ENCODE data around the gene LRRC74B.

LRRC74B gene

DNA sequence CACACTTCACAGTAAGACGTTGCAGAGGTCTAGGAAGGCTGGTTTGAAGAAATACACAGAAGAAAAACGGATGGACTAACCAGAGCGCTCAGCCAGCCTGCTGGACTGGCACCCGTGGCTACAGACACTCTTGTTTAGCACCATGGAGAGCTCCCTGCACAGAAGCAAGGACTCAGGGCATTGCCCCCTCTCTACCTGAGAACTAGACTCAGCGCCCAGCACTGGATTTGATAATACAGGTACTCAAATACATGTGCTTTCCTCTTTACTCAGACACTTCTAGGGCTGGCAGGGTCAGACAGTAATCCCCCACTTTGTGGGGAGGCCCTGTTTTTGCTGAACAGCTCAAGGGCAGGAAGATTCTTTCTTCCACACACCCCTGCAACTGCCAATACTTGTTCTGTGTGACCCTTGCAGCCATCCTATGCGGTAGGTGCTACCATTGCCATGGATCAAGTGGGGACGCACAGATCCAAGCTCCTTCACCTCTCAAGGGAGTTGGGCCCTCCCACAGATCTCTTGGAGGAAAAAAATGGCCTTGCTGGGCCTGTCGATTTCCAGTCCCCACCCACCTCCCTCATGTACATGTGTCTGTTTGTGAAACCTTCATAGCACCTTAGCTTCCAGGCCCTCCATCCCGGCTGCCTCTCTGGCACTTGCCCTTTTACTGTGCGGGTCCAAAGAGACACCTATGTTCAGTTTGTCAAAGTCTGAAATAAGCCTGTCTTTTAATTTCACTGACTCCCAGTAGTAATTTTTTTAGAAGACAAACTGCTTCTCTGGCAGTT is 35.9 kb upstream of the LRRC74B start:
- H3K4me3 ChIP-seq (ENCODE audit: low read depth, low read length), result no peak overlapping the region
- in situ Hi-C loops (cut with HindIII; ENCODE audit: low sequenced_read_pairs), result no loop called here
- TF ChIP-seq, protein P1, sequence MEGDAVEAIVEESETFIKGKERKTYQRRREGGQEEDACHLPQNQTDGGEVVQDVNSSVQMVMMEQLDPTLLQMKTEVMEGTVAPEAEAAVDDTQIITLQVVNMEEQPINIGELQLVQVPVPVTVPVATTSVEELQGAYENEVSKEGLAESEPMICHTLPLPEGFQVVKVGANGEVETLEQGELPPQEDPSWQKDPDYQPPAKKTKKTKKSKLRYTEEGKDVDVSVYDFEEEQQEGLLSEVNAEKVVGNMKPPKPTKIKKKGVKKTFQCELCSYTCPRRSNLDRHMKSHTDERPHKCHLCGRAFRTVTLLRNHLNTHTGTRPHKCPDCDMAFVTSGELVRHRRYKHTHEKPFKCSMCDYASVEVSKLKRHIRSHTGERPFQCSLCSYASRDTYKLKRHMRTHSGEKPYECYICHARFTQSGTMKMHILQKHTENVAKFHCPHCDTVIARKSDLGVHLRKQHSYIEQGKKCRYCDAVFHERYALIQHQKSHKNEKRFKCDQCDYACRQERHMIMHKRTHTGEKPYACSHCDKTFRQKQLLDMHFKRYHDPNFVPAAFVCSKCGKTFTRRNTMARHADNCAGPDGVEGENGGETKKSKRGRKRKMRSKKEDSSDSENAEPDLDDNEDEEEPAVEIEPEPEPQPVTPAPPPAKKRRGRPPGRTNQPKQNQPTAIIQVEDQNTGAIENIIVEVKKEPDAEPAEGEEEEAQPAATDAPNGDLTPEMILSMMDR (IDR thresholded peaks at IDR 0.05; ENCODE audit: low read depth, low read length, missing control alignments), result no peak
- DNase-seq (ENCODE audit: low read depth), result peak; percentile 23

DNA sequence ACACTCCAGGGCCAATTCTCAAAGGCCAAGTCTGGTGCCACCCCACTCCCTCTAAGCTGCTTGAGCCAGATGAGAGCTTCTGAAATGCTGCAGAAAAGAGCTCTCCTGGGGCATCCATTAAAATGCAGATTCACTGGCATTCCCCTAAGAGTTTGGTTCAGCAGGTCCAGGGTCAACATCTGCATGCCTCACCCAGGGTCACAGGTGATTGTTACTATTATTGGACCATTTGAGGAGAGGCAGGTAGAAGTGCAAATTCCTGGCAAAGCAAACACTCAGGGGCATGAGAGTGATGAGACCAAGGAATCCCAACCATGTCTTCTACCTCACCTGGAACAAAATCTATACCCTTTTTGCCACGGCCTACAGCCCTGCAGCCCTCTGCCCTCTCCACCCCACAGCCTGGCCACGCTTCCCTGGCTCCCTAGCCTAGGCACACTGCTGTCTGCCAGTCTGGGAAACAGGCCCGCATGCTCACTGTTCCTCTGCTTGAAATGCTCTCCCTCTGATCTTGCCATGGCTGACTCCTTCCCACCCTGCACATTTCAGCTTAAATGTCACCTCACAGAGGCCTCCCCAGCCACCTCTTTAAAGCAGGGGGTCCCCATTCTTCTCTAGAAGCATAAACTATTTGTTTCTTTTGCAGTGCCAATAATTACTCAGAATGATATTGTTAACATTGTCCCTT is 35.2 kb upstream of the LRRC74B start:
- in situ Hi-C loops (cut with HindIII; ENCODE audit: low sequenced_read_pairs), result no loop called here
- no peak for DNase-seq (ENCODE audit: low read depth)
- H3K4me3 ChIP-seq (ENCODE audit: low read depth, low read length), result no peak overlapping the region
- TF ChIP-seq, protein P1 (IDR thresholded peaks at IDR 0.05; ENCODE audit: low read depth, low read length, missing control alignments), result no peak

DNA sequence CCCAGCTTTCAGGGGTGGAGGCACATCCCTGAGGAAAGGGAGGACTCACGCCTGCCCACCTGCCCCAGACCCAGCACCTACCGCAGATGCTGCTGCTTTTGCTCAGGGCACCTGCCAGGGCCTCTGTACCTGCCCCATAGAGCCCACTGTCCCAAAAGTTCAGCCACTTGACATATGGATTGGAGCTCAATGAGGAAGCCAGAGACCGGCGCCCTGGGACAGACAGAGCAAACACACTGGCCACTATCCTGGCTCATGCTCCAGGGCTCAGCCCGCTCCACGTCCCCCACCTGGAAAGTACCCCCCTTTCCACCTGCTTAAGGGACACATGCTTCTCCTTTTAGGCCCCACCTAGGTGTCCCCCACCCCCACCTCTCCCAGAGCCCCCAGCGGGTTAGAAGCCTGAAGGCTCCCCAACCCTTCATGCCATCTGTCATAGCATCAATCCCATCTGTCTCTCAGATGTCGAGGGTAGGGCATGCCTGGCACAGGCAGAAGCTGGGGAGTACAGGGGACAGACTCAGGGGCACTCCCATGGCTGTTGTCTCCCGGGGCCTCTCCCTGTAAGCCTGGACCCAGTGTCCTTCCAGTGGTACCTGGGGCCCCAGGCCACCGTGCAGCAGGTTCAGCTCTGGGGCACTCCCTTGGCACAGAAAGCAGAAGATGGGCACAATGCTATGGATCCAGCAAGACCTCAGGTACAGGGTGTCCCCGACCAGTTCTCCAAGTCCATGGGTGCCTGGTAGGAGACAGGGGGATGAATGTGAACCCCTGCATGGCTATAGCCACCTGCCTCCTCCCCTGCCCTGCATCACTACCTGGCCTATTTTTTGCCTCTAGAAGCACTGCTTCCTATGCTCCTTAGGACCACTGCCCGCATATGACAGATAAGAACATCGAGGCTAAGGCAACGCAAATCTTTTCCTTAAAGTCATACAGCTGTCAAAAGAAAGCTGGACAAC is 33.0 kb upstream of the LRRC74B start:
- no peak for DNase-seq (ENCODE audit: low read depth)
- in situ Hi-C loops (cut with HindIII; ENCODE audit: low sequenced_read_pairs), result no loop called here
- TF ChIP-seq, protein P1 (IDR thresholded peaks at IDR 0.05; ENCODE audit: low read depth, low read length, missing control alignments), result no peak

GRCh38 chr22:21013657-21014201 is 32.0 kb upstream of the LRRC74B start:
- DNase-seq (ENCODE audit: low read depth), result no peak
- TF ChIP-seq, protein P1 (IDR thresholded peaks at IDR 0.05; ENCODE audit: low read depth, low read length, missing control alignments), result no peak
- in situ Hi-C loops (cut with HindIII; ENCODE audit: low sequenced_read_pairs), result no loop called here
- H3K4me3 ChIP-seq (ENCODE audit: low read depth, low read length), result peak overlapping the region; percentile 53

More for the DNA sequence above, 33.0 kb upstream of the LRRC74B start:
- no peak overlapping the region for H3K4me3 ChIP-seq (ENCODE audit: low read depth, low read length)

DNA sequence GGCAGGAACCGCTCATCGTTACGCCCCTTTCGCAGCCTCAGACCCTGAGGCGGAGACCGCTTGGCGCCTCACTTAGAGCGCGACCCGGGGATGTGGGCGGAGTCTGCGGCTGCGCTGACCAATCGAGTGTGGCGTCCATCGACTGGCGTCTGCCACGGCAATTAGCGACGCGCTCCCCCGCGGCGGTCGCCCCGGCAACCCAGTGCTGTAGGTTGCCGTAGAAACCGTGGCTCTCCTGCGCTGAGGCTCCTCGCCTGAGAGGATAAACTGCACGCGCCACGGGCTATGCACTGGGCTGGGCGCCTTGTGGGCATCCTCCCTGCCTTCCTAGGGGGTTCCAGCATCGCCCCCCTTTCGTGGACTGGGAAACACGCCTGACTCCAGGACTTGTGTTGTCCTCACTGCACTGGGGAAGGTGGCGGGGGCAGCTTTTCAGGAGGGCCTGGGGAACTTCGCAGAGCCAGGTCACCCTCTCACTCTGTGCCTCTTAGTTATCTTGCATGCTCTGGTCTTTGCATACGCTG is 31.5 kb upstream of the LRRC74B start:
- TF ChIP-seq, protein P1 (IDR thresholded peaks at IDR 0.05; ENCODE audit: low read depth, low read length, missing control alignments), result no peak
- H3K4me3 ChIP-seq (ENCODE audit: low read depth, low read length), result peak overlapping the region; percentile 53
- DNase-seq (ENCODE audit: low read depth), result peak; percentile 74
- in situ Hi-C loops (cut with HindIII; ENCODE audit: low sequenced_read_pairs), result no loop called here
